CD4-positive, alpha-beta T cell treated with Interleukin-12 subunit alpha and Interleukin-12 subunit beta, for 1 hour (primary cell): ENCODE results near the gene PPP1R14D.
A peak's percentile ranks its signal among the peaks of the same experiment; 100 is the strongest.
"Not testable (repeated sequence)": the region's sequence is repeated elsewhere in the genome, so short reads cannot be mapped to it uniquely, and the experiment has no call there.

Experiments
- DNase-seq: peaks from one replicate; pipeline ENCODE4 v3.0.0-alpha.2; 2020

PPP1R14D gene

GRCh38 chr15:40828447-40829036 is at the start of gene PPP1R14D:
PPP1R14D (minus strand) TSS chr15:40828708; CDS start chr15:40828641, 67 bp downstream.
- no peak for DNase-seq

- no peak for DNase-seq
These were observed 49.2 kb upstream of the PPP1R14D start for GRCh38 chr15:40877694-40878093.

GRCh38 chr15:40875991-40876730 is 47.7 kb upstream of the PPP1R14D start:
- DNase-seq: no peak

GRCh38 chr15:40873694-40874561 is 45.4 kb upstream of the PPP1R14D start, which contains the start of gene RHOV:
RHOV (minus strand) TSS chr15:40874234; CDS start chr15:40874139, 95 bp downstream.
- peak; percentile 55 for DNase-seq

- no peak for DNase-seq
These were observed 44.5 kb upstream of the PPP1R14D start for GRCh38 chr15:40872791-40873693.

GRCh38 chr15:40871749-40872617 is 43.5 kb upstream of the PPP1R14D start:
- no peak for DNase-seq

- no peak for DNase-seq
These were observed 42.2 kb upstream of the PPP1R14D start for GRCh38 chr15:40870716-40871115.

GRCh38 chr15:40869686-40870085 is 41.2 kb upstream of the PPP1R14D start:
- no peak for DNase-seq

GRCh38 chr15:40867199-40867598 is 38.7 kb upstream of the PPP1R14D start:
- DNase-seq: no peak

GRCh38 chr15:40863660-40864270 is 35.3 kb upstream of the PPP1R14D start:
- no peak for DNase-seq

GRCh38 chr15:40861147-40861546 is 32.6 kb upstream of the PPP1R14D start:
- not testable (repeated sequence) for DNase-seq

- peak; percentile 82 for DNase-seq
These were observed 30.8 kb upstream of the PPP1R14D start for GRCh38 chr15:40859206-40859851.

GRCh38 chr15:40858706-40859105 is 30.2 kb upstream of the PPP1R14D start:
- no peak for DNase-seq

GRCh38 chr15:40857601-40858341 is 29.3 kb upstream of the PPP1R14D start:
- DNase-seq: peak; percentile 81

- no peak for DNase-seq
These were observed 28.2 kb upstream of the PPP1R14D start for GRCh38 chr15:40856746-40857145.

GRCh38 chr15:40855706-40856234 is 27.3 kb upstream of the PPP1R14D start:
- no peak for DNase-seq

- no peak for DNase-seq
These were observed 25.7 kb upstream of the PPP1R14D start for GRCh38 chr15:40854161-40854560.

- no peak for DNase-seq
These were observed 24.9 kb upstream of the PPP1R14D start for GRCh38 chr15:40853241-40853890.

- DNase-seq: no peak
These were observed 24.0 kb upstream of the PPP1R14D start for GRCh38 chr15:40852529-40852928.
